OCI-LY1 (cell line): ENCODE results near the gene LITAFD.

Experiments used
- CTCF ChIP-seq: fragments of 200-600 bp; sonication (generic), shearing (Covaris generic); IDR thresholded peaks from 2 replicates; pipeline ENCODE4 v1.5.1; 2017; ENCODE audit warnings: mild to moderate bottlenecking, antibody characterized with exemption, low read length, moderate library complexity, mixed read lengths
- EZH2 ChIP-seq: fragments of 200-600 bp; sonication (generic), shearing (Covaris generic); IDR thresholded peaks from 2 replicates; pipeline ENCODE4 v1.8.0; 2017; ENCODE audit warnings: borderline replicate concordance, mixed run types, mild to moderate bottlenecking, antibody characterized with exemption, low read length, moderate library complexity, mixed read lengths

- TF ChIP-seq CTCF (peak; percentile 37; the same call in 1 of the 2 replicates), EZH2 (no peak)
These were observed 23.8 kb downstream of the LITAFD start for GRCh38 chr16:8905795-8906591.
